Measurements from ENCODE around the gene PSMD13.
"Not testable (repeated sequence)": the region's sequence is repeated elsewhere in the genome, so short reads cannot be mapped to it uniquely, and the experiment has no call there.

PSMD13 gene

DNA sequence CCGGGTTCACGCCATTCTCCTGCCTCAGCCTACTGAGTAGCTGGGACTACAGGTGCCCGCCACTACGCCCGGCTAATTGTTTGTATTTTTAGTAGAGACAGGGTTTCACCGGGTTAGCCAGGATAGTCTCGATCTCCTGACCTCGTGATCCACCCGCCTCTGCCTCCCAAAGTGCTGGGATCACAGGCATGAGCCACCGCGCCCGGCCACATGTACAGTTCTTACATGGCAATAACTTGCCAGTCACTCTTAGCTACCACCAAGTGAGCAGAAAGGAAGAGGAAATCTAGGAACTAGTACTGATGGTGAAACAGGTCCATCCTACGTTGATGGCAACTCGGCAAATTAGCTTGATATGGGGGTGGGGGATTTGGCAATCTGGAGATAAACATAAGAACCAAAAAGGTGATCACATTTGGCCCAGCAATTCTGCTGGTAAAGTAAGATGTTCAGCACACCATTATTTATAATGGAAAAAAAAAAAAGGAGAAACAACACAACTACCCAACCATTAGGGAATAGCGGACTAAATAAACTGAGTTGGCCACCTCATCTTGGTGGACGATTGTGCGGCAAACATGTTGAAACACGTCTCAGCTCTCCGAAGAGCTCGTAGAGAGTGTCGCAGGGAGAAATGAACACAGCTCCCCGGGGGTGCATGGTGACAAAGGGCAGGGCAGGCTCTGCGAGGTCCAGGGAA lies 46.8 kb downstream of the PSMD13 start:
- H3K27me3 ChIP-seq (ENCODE audit: low read depth), result peaks cover 37% of the 10 kb centered on the region
- in situ Hi-C loops (cut with MboI; ENCODE audit: low sequenced_read_pairs), result no loop called here
- no peaks in the 10 kb centered on the region for H3K36me3 ChIP-seq (replicated peaks)
- peaks cover 7% of the 10 kb centered on the region; the same call in 1 of the 2 replicates for H3K4me1 ChIP-seq
- DNase-seq (ENCODE audit: low spot score in 2 of 2), result peak in 1 of 2 experiments; percentile 6
- no peak overlapping the region for H3K4me3 ChIP-seq
- H3K9me3 ChIP-seq, result no peaks in the 10 kb centered on the region

DNA sequence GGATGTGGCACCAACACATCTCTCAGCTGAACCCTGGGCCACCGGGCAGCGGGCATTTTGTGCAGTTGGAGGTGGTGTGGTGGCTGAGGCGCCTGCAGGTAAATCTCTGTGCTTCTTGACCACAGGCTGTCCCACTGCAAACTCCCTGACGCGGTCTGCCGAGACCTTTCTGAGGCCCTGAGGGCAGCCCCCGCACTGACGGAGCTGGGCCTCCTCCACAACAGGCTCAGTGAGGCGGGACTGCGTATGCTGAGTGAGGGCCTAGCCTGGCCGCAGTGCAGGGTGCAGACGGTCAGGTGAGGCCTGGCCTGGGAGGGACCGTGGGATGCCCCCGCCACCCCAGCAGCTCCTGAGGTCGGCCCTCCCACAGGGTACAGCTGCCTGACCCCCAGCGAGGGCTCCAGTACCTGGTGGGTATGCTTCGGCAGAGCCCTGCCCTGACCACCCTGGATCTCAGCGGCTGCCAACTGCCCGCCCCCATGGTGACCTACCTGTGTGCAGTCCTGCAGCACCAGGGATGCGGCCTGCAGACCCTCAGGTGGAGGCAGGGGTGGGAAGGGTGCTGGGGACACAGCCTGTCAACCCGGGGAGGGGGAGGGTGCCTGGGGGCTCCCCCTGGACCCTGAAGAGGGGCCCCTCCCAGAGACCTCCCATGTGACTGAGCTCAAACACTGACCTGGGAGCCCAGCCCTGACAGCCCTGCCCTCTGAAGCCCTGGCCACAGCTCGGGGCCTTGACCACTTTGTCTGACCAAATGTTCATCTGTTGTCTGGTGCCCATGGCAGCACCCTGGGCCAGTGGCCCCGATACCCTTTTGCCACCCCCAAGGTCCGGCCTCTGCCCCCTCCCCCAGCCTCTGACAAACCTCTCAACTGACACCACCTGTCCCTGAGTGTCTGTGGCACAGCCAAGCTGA lies 47.6 kb downstream of the PSMD13 start:
- Histone ChIP-seq H3K4me3 (no peak overlapping the region), H3K9me3 (no peaks in the 10 kb centered on the region), H3K36me3 (replicated peaks) (no peaks in the 10 kb centered on the region), H3K27me3 (ENCODE audit: low read depth) (peaks cover 37% of the 10 kb centered on the region), H3K4me1 (peaks cover 7% of the 10 kb centered on the region; the same call in 1 of the 2 replicates)
- in situ Hi-C loops (cut with MboI; ENCODE audit: low sequenced_read_pairs), result no loop called here
- peak in 1 of 2 experiments; percentile 7 for DNase-seq (ENCODE audit: low spot score in 2 of 2)

DNA sequence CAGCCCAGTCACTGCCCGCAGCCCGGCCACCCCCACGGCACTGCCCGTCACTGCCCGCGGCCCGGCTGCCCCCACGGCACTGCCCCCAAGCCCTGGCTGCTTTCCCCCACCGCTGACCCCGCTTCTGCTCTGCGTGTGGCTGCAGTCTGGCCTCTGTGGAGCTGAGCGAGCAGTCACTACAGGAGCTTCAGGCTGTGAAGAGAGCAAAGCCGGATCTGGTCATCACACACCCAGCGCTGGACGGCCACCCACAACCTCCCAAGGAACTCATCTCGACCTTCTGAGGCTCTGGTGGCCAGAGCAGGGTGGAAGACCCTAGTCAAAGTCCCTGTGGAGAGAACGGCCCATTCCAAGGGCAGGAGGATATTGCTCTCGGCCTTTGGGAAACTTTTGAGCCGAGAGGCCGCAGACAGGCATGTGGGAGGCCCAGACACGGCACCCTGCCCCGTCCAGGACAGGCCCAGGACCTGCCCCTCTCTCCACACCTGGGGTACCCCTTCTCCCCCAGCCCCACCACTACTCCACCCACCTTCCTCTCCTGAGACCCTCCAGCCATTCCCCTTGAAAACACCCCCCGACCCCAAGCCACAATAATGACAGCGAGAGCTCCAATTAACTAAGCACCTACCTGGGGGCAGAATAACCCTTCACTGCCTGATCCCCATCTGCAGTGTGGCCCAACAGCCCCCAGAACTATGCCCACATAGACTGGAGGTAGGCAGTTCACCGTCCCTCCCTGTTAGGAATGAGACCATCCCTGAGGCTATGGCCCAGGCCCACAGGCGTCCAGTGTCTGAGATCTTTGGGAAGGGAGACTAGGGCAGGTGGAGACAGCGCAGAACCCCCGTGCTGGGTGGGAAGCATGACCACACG lies 48.5 kb downstream of the PSMD13 start:
- H3K36me3 ChIP-seq (replicated peaks), result no peaks in the 10 kb centered on the region
- in situ Hi-C loops (cut with MboI; ENCODE audit: low sequenced_read_pairs), result no loop called here
- DNase-seq (ENCODE audit: low spot score in 2 of 2), result no peak
- peaks cover 28% of the 10 kb centered on the region for H3K27me3 ChIP-seq (ENCODE audit: low read depth)
- H3K9me3 ChIP-seq, result no peaks in the 10 kb centered on the region
- peaks cover 12% of the 10 kb centered on the region for H3K4me1 ChIP-seq
- no peak overlapping the region for H3K4me3 ChIP-seq

DNA sequence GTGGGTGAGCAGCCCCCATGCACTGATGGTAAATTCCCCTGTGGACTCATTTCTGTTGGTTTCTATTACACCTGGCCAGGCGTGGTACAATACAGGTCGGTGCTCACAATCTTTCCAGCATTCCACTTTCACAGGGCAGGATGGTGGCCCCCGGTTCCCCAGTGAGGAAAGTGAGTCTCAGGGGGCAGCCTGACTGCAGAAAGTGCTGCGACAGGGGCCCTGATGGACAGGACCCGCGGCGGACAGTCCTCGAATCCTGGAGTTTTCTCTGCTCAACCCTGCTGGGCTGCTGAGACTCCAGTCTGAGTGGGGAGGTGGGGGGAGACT lies 49.1 kb downstream of the PSMD13 start:
- no peaks in the 10 kb centered on the region for H3K36me3 ChIP-seq (replicated peaks)
- H3K4me1 ChIP-seq, result peaks cover 12% of the 10 kb centered on the region
- in situ Hi-C loops (cut with MboI; ENCODE audit: low sequenced_read_pairs), result no loop called here
- no peaks in the 10 kb centered on the region for H3K9me3 ChIP-seq
- H3K4me3 ChIP-seq, result no peak overlapping the region
- DNase-seq (ENCODE audit: low spot score in 2 of 2), result no peak
- peaks cover 22% of the 10 kb centered on the region for H3K27me3 ChIP-seq (ENCODE audit: low read depth)

DNA sequence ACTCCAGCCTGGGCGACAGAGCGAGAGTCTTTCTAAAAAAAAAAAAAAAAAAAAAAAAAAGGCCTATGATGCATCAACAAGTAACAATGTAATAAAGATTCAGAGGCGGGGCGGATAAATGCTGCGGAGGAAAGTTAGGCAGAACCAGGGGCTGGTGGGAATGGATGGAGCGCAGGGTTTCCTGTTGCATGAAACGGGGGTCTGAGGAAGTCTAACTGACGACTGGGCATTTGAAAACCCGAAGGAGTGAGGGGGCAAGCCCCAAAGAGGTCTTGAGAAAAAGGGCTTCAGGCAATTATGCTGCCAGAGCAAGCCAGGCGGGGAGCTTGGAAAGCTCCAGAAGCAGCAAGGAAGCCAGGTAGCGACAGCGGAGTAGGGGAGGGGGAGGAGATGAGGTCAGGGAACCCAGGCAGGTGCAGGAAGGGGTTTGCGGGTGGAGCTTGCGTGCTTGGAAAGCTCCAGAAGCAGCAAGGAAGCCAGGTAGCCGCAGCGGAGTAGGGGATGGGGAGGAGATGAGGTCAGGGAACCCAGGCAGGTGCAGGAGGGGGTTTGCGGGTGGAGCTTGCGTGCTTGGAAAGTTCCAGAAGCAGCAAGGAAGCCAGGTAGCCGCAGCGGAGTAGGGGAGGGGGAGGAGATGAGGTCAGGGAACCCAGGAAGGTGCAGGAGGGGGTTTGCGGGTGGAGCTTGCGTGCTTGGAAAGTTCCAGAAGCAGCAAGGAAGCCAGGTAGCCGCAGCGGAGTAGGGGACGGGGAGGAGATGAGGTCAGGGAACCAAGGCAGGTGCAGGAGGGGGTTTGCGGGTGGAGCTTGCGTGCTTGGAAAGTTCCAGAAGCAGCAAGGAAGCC lies 50.4 kb downstream of the PSMD13 start:
- DNase-seq (ENCODE audit: low spot score in 2 of 2), result peak in 1 of 2 experiments; percentile 4
- peaks cover 12% of the 10 kb centered on the region for H3K4me1 ChIP-seq
- H3K27me3 ChIP-seq (ENCODE audit: low read depth); H3K4me3 ChIP-seq; H3K9me3 ChIP-seq; in situ Hi-C loops (cut with MboI; ENCODE audit: low sequenced_read_pairs); H3K36me3 ChIP-seq (replicated peaks): not testable (repeated sequence)

DNA sequence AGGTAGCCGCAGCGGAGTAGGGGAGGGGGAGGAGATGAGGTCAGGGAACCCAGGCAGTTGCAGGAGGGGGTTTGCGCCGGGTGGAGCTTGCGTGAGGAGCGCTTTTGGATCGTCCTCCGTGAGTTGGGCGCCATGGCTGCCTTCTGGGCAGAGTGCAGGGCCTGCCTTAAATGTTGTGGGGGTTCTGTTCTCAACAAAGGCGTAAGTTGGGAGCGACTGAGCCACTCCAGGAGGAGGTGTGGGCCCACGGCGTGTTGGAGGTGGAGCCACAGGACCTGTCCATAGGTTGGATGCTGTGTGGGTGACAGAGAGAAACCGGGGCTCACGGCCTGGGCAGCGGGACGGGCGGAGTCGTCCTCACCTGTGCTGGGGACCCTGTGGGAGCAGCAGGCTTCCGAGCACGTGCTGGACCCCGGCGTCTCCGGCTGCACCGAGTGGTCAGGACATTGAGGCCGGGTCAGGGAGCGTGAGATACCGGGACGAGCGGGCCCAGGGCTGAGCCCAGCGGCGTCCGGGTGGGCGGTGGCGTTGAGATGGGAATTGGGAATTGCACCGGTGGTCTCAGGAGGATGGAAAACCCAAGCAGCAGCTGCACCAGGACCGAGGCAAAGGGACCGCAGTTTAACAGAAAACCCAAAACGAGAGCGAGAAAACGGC lies 51.2 kb downstream of the PSMD13 start:
- Histone ChIP-seq H3K4me3 (peak overlapping the region; percentile 48), H3K27me3 (ENCODE audit: low read depth) (peaks cover 2% of the 10 kb centered on the region; the same call in 1 of the 2 replicates), H3K9me3 (no peaks in the 10 kb centered on the region), H3K36me3 (replicated peaks) (0 out of 2 replicates have a peak, but pooled peaks cover 3% of the 10 kb centered on the region), H3K4me1 (peaks cover 12% of the 10 kb centered on the region)
- DNase-seq (ENCODE audit: low spot score in 2 of 2), result peak in 1 of 2 experiments; percentile 18
- in situ Hi-C loops (cut with MboI; ENCODE audit: low sequenced_read_pairs), result no loop called here

DNA sequence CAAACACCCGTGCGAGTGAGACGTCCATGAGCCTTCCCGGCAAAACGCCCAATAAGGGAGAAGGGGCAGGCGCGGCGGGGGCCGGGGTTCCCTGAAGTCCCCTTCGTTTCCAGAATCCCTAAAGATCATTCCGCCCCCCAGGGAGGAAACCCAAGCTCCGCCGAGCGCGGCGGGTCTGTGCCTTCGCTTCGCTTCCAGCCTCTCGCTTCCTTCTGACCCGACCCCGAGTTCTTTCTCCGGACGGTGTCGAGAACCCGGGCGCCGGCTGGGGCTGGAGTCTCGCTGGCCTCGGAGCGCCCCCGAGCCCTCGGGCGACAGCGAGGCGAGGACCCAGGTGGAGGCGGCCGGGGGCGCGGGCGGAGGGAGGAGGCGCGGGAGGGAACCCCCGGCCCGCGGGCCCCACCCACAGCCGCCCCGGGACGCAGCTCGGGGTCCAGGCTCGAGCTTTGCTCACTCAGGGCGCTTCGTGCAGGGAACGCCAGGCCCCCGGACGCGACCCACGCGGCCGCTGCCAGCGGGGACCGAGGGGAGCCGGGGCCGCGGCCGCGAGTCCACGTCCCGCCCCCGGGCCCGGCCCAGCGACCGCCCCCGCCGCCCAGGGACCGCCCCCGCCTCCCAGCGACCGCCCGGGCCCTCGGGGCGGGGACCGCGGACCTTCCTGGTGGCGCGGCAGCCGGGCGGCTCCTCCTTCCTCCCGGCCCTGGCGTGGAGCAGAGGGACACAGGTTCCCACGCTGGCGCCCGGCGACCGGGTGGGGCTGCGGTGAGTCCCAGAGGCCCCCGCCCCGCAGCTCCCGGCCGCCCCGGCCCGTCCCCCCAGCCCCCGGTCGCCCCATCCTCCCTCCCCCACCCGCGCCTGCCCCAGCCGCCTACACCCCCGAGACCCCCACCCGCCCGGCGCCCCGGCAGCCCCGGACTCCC lies 52.0 kb downstream of the PSMD13 start, which contains the start of gene PGGHG:
TSS of gene PGGHG (plus strand) at position 649 of the 920 bp plus-strand sequence. CDS start 691 bp downstream, outside the sequence.
- H3K27me3 ChIP-seq (ENCODE audit: low read depth), result no peaks in the 10 kb centered on the region
- H3K4me3 ChIP-seq, result peak within 1 kb of the TSS; percentile 48
- H3K36me3 ChIP-seq (replicated peaks), result peaks cover 4% of the 10 kb centered on the region; the same call in 1 of the 2 replicates
- H3K4me1 ChIP-seq, result peaks cover 12% of the 10 kb centered on the region
- peak; percentile 35 to 85 for DNase-seq (ENCODE audit: low spot score in 2 of 2)
- no peaks in the 10 kb centered on the region for H3K9me3 ChIP-seq
- in situ Hi-C loops (cut with MboI; ENCODE audit: low sequenced_read_pairs), result no loop called here

DNA sequence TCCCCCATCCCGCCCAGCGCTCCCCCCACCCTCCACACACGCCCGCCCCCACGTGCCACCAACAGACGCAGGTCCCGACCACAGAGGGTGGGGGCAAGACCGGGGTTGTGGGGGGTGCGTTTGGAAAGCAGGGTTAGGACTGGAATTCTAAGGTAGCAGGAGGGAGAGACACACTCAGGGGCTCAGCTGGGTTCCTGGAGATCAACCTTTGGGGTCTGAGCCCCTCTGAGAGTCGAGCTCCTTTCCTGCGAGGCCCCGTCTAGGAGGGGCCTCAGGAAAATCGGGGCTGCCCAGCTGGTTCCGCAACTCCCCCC lies 52.6 kb downstream of the PSMD13 start:
- DNase-seq (ENCODE audit: low spot score in 2 of 2), result no peak
- Histone ChIP-seq H3K9me3 (no peaks in the 10 kb centered on the region), H3K27me3 (ENCODE audit: low read depth) (no peaks in the 10 kb centered on the region), H3K4me3 (peak overlapping the region; percentile 28), H3K36me3 (replicated peaks) (peaks cover 10% of the 10 kb centered on the region; the same call in 1 of the 2 replicates), H3K4me1 (peaks cover 12% of the 10 kb centered on the region)
- in situ Hi-C loops (cut with MboI; ENCODE audit: low sequenced_read_pairs), result no loop called here

DNA sequence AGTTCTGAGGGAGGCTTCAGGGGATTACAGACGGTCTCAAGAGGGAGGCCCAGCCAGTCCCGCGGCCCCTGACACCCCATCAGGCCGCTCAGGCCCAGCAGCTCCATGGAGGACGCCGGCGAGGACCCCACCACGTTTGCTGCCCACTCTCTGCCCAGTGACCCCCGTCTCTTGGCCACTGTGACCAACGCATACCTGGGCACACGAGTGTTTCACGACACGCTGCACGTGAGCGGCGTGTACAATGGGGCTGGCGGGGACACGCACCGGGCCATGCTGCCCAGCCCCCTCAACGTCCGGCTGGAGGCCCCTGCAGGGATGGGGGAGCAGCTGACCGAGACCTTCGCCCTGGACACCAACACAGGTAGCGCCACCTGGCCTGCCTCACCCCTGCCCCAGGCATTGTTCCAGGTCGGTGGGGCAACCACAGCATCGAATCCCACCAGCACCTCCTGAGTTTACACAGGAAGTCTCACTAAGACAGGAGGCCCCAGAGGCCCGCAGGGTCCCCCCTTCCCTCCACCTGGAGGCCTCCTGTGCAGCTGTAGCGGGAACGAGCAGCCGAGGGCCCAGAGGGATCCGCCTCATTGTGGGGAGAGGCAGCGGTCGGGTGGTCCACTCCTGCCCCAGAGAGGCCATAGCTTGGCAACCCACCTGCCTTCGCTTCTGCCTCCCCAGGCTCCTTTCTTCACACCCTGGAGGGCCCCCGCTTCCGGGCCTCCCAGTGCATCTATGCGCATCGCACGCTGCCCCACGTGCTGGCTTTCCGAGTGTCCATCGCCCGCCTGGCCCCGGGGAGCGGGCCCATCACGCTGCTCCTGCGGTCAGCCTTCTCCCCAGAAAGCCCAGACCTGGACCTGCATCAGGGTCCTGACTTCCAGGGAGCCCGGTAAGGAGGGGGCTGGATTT lies 53.2 kb downstream of the PSMD13 start:
- H3K27me3 ChIP-seq (ENCODE audit: low read depth), result no peaks in the 10 kb centered on the region
- no peak for DNase-seq (ENCODE audit: low spot score in 2 of 2)
- H3K4me1 ChIP-seq, result peaks cover 12% of the 10 kb centered on the region
- H3K36me3 ChIP-seq (replicated peaks), result peaks cover 12% of the 10 kb centered on the region; the same call in 1 of the 2 replicates
- H3K4me3 ChIP-seq, result peak overlapping the region; percentile 28
- no peaks in the 10 kb centered on the region for H3K9me3 ChIP-seq
- in situ Hi-C loops (cut with MboI; ENCODE audit: low sequenced_read_pairs), result no loop called here

DNA sequence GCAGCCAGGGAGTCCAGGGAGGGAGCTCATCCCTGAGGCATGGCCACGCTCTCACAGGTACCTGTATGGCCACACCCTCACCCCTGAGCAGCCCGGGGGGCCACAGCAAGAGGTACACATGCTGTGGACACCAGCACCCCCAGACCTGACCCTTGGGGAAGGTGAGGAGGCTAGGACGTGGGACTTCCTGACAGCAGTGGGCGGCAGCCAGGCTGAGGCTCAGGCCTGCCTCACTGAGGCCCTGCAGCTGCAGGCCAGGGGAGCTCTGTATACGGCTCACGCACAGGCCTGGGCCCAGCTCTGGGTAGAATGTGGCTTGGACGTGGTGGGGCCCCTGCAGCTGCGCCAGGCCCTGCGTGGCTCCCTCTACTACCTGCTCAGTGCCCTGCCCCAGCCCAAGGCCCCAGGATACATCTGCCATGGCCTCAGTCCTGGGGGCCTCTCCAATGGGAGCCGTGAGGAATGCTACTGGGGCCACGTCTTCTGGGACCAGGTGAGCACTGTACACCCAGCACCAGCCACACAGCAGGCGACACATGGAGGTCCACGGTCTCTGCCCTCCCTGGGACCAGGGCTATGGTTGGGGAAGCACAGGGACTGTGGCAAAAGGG lies 54.0 kb downstream of the PSMD13 start:
- DNase-seq (ENCODE audit: low spot score in 2 of 2), result no peak
- H3K4me3 ChIP-seq, result no peak overlapping the region
- no peaks in the 10 kb centered on the region for H3K9me3 ChIP-seq
- peaks cover 12% of the 10 kb centered on the region for H3K4me1 ChIP-seq
- H3K36me3 ChIP-seq (replicated peaks), result peaks cover 12% of the 10 kb centered on the region; the same call in 1 of the 2 replicates
- in situ Hi-C loops (cut with MboI; ENCODE audit: low sequenced_read_pairs), result no loop called here
- no peaks in the 10 kb centered on the region for H3K27me3 ChIP-seq (ENCODE audit: low read depth)
